GM21786 (cell line): Measurements from ENCODE around the gene RPE65.
A peak's percentile ranks its signal among the peaks of the same experiment; 100 is the strongest.
"Not testable (repeated sequence)": the region's sequence is repeated elsewhere in the genome, so short reads cannot be mapped to it uniquely, and the experiment has no call there.

Experiments used
- ATAC-seq: cut with Tn5 transposase; IDR thresholded peaks from one replicate; pipeline ENCODE4 v1.9.1; 2021; ENCODE audit not compliant: unreplicated experiment

The RPE65 gene

DNA sequence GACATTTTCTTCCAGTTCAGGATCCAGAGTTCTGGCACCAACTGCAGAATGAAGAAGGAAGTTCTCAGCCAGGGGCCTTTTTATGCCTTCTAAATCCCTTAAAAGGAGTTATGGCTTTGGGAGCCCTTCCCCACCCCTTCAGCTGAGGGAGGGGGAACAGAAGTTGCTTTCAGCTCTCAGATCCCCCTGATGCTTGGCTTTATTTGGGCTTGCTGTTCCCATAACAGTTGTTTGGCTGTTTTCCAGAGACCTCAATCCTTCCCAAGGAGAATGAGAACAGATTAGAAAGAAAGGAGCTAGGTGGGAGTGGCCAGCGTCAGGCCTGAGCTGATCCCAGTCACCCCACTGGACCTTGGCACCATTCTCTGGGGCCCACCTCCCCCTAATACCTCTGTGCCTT is at the start of gene RPE65:
Gene RPE65, minus strand, starts transcription at position 54 of the 400 bp plus-strand sequence. Its CDS starts 49 bp downstream, at position 5.
- no peak for ATAC-seq

- ATAC-seq, result peak; percentile 13
These were observed 47.6 kb upstream of the RPE65 start for GRCh38 chr1:68497358-68497698.

- peak; percentile 92 for ATAC-seq
These were observed 47.1 kb upstream of the RPE65 start, which contains the start of gene DEPDC1 for GRCh38 chr1:68496680-68497357. Gene DEPDC1 (minus strand): TSS chr1:68497082. CDS start chr1:68496999, 83 bp downstream.

DNA sequence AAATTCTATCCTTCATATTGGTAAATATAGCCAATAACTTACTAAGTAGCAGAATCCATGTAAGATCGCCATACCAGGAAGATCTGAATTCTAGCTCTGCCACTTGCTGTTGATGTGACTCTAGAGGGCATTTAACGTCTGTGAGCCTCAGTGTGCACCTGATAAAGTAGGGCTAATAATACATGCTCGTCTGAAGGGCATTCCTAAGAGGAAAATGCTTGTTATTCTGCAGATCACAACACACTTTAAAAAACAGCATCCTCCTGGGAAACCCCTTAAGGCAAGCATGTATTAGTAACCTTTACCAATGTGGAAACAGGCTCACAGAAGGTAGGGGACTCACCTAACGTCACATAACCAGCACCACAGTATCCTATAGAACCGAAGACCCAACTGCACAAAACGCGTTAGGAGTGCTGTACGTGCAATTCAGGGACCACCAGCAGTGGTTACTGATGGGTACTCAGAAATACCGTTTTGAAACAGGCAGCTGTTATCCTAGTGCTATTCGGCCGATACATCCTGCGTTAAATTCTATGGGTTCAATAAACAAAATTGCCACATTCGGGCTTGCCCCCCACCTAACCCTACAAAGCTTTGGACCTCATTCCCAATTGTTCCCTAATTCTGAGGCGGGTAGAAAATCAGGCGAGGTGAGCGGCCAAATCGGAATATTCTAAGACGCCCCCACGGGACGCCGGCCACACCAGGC is 46.4 kb upstream of the RPE65 start:
- ATAC-seq, result peak; percentile 25

GRCh38 chr1:68495532-68495931 is 45.8 kb upstream of the RPE65 start:
- no peak for ATAC-seq

GRCh38 chr1:68493193-68493592 is 43.4 kb upstream of the RPE65 start:
- no peak for ATAC-seq

DNA sequence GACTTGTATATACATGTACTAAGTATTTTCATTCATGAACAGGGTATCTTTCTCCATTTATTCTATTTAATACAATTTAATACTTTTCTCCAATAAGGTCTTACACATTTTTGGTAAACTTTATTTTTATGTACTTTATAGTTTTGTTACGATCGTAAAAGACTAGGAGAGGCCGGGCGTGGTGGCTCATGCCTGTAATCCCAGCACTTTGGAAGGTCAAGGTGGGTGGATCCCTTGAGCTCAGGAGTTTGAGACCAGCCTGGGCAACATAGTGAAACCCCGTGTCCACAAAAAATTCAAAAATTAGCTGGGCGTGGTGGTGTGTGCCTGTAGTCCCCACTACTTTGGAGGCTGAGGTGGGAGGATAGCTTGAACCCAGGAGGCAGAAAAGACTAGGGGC is 42.5 kb upstream of the RPE65 start:
- not testable (repeated sequence) for ATAC-seq

DNA sequence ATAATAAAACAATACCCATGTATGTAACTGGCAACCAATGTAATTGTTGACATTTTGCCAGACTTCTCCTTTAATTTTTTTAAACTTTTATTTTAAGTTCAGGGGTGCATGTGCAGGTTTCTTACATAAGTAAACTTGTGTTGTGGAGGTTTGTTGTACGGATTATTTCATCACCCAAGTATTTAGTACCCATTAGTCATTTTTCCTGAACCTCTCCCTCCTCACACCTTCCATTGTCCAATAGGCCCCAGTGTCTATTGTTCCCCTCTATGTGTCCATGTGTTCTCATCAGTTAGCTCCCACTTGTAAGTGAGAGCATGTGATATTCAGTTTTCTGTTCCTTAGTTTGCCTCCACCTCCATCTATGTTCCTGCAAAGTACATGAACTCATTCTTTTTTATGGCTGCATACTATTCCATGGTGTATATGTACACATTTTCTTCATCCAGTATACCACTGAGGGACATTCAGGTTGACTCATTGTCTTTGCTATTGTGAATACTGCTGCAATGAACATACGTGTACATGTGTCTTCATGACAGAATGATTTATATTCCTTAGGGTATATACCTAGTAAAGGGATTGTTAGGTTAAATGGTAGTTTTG is 40.4 kb upstream of the RPE65 start:
- ATAC-seq, result no peak

GRCh38 chr1:68485431-68486022 is 35.8 kb upstream of the RPE65 start:
- no peak for ATAC-seq

GRCh38 chr1:68484618-68485017 is 34.9 kb upstream of the RPE65 start:
- ATAC-seq, result no peak

GRCh38 chr1:68481041-68481440 is 31.3 kb upstream of the RPE65 start:
- ATAC-seq, result no peak

GRCh38 chr1:68479501-68479900 is 29.7 kb upstream of the RPE65 start:
- no peak for ATAC-seq

DNA sequence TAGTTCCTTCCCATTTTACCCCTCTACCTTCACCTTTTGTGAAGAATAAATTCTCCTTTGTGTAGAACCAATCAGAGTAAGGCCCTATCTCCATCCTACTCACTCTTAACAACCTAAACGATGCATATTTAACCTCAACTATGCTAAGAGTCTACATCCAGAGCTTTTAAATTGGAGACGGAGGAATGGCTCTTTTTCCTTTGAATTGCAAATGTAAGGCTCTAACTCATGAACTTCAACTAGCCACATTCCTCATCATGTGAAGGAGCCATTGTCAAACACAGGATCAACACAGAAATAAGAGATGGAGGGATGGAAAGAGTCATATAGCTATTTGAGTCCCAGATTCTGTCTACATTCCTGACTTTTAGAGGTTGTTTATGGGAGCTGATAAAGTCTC is 28.9 kb upstream of the RPE65 start:
- no peak for ATAC-seq

GRCh38 chr1:68476626-68477025 is 26.9 kb upstream of the RPE65 start:
- not testable (repeated sequence) for ATAC-seq

DNA sequence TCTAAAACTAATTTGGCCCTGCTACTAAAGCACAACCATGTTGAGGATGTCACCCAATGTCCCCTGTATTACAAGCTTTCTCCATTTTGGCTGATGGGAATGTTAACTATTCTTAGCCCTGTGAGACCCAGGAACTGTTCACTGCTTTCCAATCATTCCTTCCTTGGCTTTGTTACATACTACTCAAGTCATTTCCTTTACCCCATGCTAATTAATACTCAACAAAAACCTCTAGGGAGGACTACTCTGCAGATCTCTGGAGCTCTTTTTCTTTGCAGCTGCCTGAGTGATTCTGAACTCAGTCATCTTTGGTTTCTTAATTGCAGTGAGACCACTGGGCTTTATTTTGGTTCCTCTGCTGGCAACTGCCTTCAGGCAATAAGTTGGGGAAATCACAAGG is 23.3 kb upstream of the RPE65 start:
- ATAC-seq, result no peak

- ATAC-seq, result no peak
These were observed 20.7 kb upstream of the RPE65 start for GRCh38 chr1:68470388-68470970.

GRCh38 chr1:68464891-68465290 is 15.1 kb upstream of the RPE65 start:
- no peak for ATAC-seq

DNA sequence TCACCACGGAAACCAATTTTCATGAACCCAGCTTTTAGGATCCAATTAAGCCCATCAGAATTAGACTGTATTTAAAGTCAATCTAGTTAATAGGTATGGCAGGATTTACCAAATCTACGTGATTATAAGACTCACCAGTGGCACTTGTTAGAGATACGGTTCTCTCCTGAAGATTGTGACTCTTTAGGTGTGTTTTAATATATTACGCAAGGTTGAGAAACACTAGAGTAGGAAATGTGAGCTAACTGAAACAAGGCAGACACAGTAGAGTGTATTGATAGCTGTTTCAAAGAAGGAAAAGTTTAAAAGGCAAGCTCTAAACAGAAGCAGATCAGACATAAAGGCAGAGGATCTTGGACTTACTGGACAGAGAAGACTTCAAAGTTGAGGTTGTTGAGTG is 11.2 kb upstream of the RPE65 start:
- ATAC-seq, result no peak

DNA sequence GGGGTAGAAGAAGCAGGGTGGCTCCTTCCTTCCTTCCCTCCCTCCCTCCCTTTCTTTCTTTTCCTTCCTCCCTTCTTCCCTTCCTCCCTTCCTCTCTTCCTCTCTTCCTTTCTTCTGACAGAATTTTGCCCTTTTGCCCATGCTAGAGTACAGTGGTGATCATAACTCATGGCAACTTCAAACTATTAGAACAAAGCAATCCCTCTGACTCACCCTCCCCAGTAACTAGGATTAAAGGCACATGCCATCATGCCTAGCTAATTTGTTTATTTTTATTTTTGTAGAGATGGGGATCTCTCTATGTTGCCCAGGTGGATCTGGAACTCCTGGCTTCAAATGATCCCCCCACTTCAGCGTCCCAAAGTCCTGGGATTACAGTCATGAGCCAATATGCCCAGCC is 10.0 kb upstream of the RPE65 start:
- ATAC-seq, result no peak

DNA sequence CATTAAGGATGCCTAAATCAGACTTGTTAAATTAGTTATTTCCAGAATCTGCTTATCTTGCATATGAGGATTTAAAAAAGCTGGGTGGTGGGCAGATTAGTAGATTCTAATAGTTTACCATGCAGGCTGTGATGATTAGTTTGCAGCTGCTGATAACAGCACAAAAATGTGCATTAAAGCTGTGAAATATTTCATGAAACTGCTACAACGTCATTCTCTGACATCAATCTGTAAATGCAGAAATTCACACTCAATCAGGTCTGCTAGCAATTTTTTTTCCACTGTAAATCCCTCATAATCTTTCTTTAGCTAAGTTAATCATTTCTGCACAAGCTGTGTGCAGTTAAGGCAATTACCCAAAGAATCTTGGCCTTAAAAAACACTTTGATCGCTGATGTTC is 9.3 kb upstream of the RPE65 start:
- no peak for ATAC-seq

- ATAC-seq, result no peak
These were observed 6.4 kb upstream of the RPE65 start for GRCh38 chr1:68456202-68456601.
